ENCODE data around the gene KMT2B. TPM values are rescaled to one million over a fixed set of nuclear protein-coding genes. Genes with fewer than 3 reads are reported as not detected.

The KMT2B gene
- total RNA-seq, 2 experiments from 2014 or later: 47.0 to 54.2 TPM

- no peaks in the 10 kb centered on the region for H3K27me3 Mint-ChIP-seq
- DNase-seq: no peak
- H3K4me1 Mint-ChIP-seq (ENCODE audit: low read depth): peaks cover 29% of the 10 kb centered on the region
- CTCF ChIA-PET: no interaction called here
- peaks cover 12% of the 10 kb centered on the region for H3K36me3 Mint-ChIP-seq
- no peak overlapping the region for H3K27ac Mint-ChIP-seq
- intact Hi-C loops (cut with micrococcal nuclease): no loop called here
- H3K4me3 Mint-ChIP-seq: no peak overlapping the region
- no peaks in the 10 kb centered on the region for H3K9me3 Mint-ChIP-seq
- POLR2A ChIA-PET: no interaction called here
Measured at GRCh38 chr19:35754370-35755130, 36.7 kb downstream of the KMT2B start.

GRCh38 chr19:35755131-35755549 is 37.3 kb downstream of the KMT2B start:
- CTCF ChIA-PET: no interaction called here
- Mint-ChIP-seq H3K4me1 (ENCODE audit: low read depth) (peaks cover 29% of the 10 kb centered on the region), H3K27ac (no peak overlapping the region), H3K4me3 (no peak overlapping the region), H3K36me3 (peaks cover 17% of the 10 kb centered on the region), H3K27me3 (no peaks in the 10 kb centered on the region), H3K9me3 (no peaks in the 10 kb centered on the region)
- no peak for DNase-seq
- intact Hi-C loops (cut with micrococcal nuclease): no loop called here
- POLR2A ChIA-PET: no interaction called here

GRCh38 chr19:35755550-35756376 is 38.0 kb downstream of the KMT2B start:
- Mint-ChIP-seq H3K4me1 (ENCODE audit: low read depth) (peaks cover 27% of the 10 kb centered on the region), H3K36me3 (peaks cover 20% of the 10 kb centered on the region), H3K4me3 (peak overlapping the region; percentile 26), H3K27me3 (no peaks in the 10 kb centered on the region), H3K9me3 (no peaks in the 10 kb centered on the region), H3K27ac (no peak overlapping the region)
- POLR2A ChIA-PET: no interaction called here
- intact Hi-C loops (cut with micrococcal nuclease): no loop called here
- peak; percentile 68 for DNase-seq
- CTCF ChIA-PET: interaction anchor here (1.0 kb wide), 2 partner anchors 11 to 62 kb away, joined by 3 read pairs; no protein-coding TSS in a partner anchor

- Mint-ChIP-seq H3K4me3 (peak within 1 kb of the TSS; percentile 88), H3K36me3 (peaks cover 21% of the 10 kb centered on the region), H3K9me3 (no peaks in the 10 kb centered on the region), H3K27me3 (no peaks in the 10 kb centered on the region), H3K27ac (peak within 1 kb of the TSS; percentile 91), H3K4me1 (ENCODE audit: low read depth) (peaks cover 27% of the 10 kb centered on the region)
- intact Hi-C loops (cut with micrococcal nuclease): loop anchor here (1.0 kb wide), 2 partner anchors 43 to 62 kb away; no protein-coding TSS in a partner anchor
- ChIA-PET POLR2A (interaction anchor here (1.4 to 1.5 kb wide), 2 partner anchors 8 to 16 kb away, joined by 3 to 5 read pairs; partner anchors contain the start of gene LIN37), CTCF (interaction anchor here (0.6 to 1.0 kb wide), 5 partner anchors 8 to 174 kb away, joined by 3 to 4 read pairs (median 3); partner anchors contain the start of genes IGFLR1 and LIN37)
- no peak for DNase-seq
Measured at GRCh38 chr19:35756377-35757230, 38.8 kb downstream of the KMT2B start, which contains the start of gene HSPB6. Gene HSPB6, minus strand, starts transcription at chr19:35757029. Its CDS starts 21 bp downstream, at chr19:35757008.

- intact Hi-C loops (cut with micrococcal nuclease): loop anchor here (1.0 kb wide), 2 partner anchors 44 to 63 kb away; no protein-coding TSS in a partner anchor
- no peaks in the 10 kb centered on the region for H3K27me3 Mint-ChIP-seq
- H3K4me1 Mint-ChIP-seq (ENCODE audit: low read depth): peaks cover 27% of the 10 kb centered on the region
- peak; percentile 57 for DNase-seq
- H3K36me3 Mint-ChIP-seq: peaks cover 26% of the 10 kb centered on the region
- H3K4me3 Mint-ChIP-seq: peak overlapping the region; percentile 88
- peak overlapping the region; percentile 91 for H3K27ac Mint-ChIP-seq
- ChIA-PET POLR2A (interaction anchor here (1.4 to 1.5 kb wide), 2 partner anchors 9 to 16 kb away, joined by 3 to 5 read pairs; partner anchors contain the start of gene LIN37), CTCF (interaction anchor here (0.6 to 1.0 kb wide), 3 partner anchors 9 to 174 kb away, joined by 3 to 4 read pairs (median 4); partner anchors contain the start of genes IGFLR1 and LIN37)
- no peaks in the 10 kb centered on the region for H3K9me3 Mint-ChIP-seq
Measured at GRCh38 chr19:35757231-35757748, 39.5 kb downstream of the KMT2B start.

GRCh38 chr19:35757749-35758608 is 40.2 kb downstream of the KMT2B start, which contains the start of gene PROSER3:
Gene PROSER3, plus strand, starts transcription at chr19:35758176. Its CDS starts 40 bp downstream, at chr19:35758216.
- CTCF ChIA-PET: interaction anchor here (0.6 to 1.0 kb wide), 3 partner anchors 10 to 173 kb away, joined by 3 to 4 read pairs (median 4); partner anchors contain the start of genes IGFLR1 and LIN37
- H3K9me3 Mint-ChIP-seq: no peaks in the 10 kb centered on the region

GRCh38 chr19:35759697-35760096 is 41.9 kb downstream of the KMT2B start:
- Mint-ChIP-seq H3K27me3 (no peaks in the 10 kb centered on the region), H3K4me3 (peak overlapping the region; percentile 36), H3K4me1 (ENCODE audit: low read depth) (peaks cover 27% of the 10 kb centered on the region), H3K27ac (no peak overlapping the region), H3K36me3 (peaks cover 24% of the 10 kb centered on the region), H3K9me3 (no peaks in the 10 kb centered on the region)
- POLR2A ChIA-PET: no interaction called here
- intact Hi-C loops (cut with micrococcal nuclease): no loop called here
- DNase-seq: no peak
- CTCF ChIA-PET: no interaction called here

More at GRCh38 chr19:35757749-35758608, 40.2 kb downstream of the KMT2B start, which contains the start of gene PROSER3:
- Mint-ChIP-seq H3K27me3 (no peaks in the 10 kb centered on the region), H3K4me3 (peak within 1 kb of the TSS; percentile 88), H3K36me3 (peaks cover 26% of the 10 kb centered on the region), H3K4me1 (ENCODE audit: low read depth) (peaks cover 27% of the 10 kb centered on the region), H3K27ac (peak within 1 kb of the TSS; percentile 91)
- DNase-seq: peak; percentile 99
- intact Hi-C loops (cut with micrococcal nuclease): loop anchor here (1.0 kb wide), 5 partner anchors 10 to 64 kb away; partner anchors contain the start of genes ARHGAP33 and LIN37
- POLR2A ChIA-PET: interaction anchor here (1.4 to 1.5 kb wide), 2 partner anchors 10 to 17 kb away, joined by 3 to 5 read pairs; partner anchors contain the start of gene LIN37

- ChIA-PET CTCF (no interaction called here), POLR2A (no interaction called here)
- DNase-seq: no peak
- Mint-ChIP-seq H3K27ac (no peak overlapping the region), H3K4me1 (ENCODE audit: low read depth) (peaks cover 27% of the 10 kb centered on the region), H3K9me3 (no peaks in the 10 kb centered on the region), H3K36me3 (peaks cover 22% of the 10 kb centered on the region), H3K4me3 (no peak overlapping the region), H3K27me3 (no peaks in the 10 kb centered on the region)
- intact Hi-C loops (cut with micrococcal nuclease): no loop called here
Measured at GRCh38 chr19:35760711-35761349, 43.0 kb downstream of the KMT2B start.

GRCh38 chr19:35764432-35765315 is 46.9 kb downstream of the KMT2B start:
- Mint-ChIP-seq H3K36me3 (peaks cover 24% of the 10 kb centered on the region), H3K4me3 (no peak overlapping the region), H3K4me1 (ENCODE audit: low read depth) (peaks cover 3% of the 10 kb centered on the region), H3K27me3 (no peaks in the 10 kb centered on the region), H3K9me3 (no peaks in the 10 kb centered on the region), H3K27ac (no peak overlapping the region)
- no peak for DNase-seq
- POLR2A ChIA-PET: interaction anchor here (0.7 kb wide), 1 partner anchor 84 kb away, joined by 3 read pairs; no protein-coding TSS in a partner anchor
- CTCF ChIA-PET: interaction anchor here (0.6 kb wide), 1 partner anchor 320 kb away, joined by 3 read pairs; no protein-coding TSS in a partner anchor
- intact Hi-C loops (cut with micrococcal nuclease): no loop called here
